Bronchial epithelial cell (primary cell): Measurements from ENCODE around the gene LILRB5. TPM values are rescaled to one million over a fixed set of nuclear protein-coding genes. Genes with fewer than 3 reads are reported as not detected.
A peak's percentile ranks its signal among the peaks of the same experiment; 100 is the strongest.

ENCODE experiments used
- DNase-seq: peaks from one replicate; pipeline ENCODE4 v3.0.0-alpha.2; 2010; ENCODE audit warnings: low read depth
- FAIRE-seq: peaks from 2 replicates; lab custom pipeline; 2011; peaks lifted over from hg19 to GRCh38; lab: Jason Lieb, UNC
- H3K27me3 ChIP-seq: 2 replicates; pipeline ENCODE4 v1.5.1; 2011; ENCODE audit warnings: low read length; ENCODE audit not compliant: control insufficient read depth, insufficient read depth
- H3K36me3 ChIP-seq: 2 replicates; pipeline ENCODE4 v1.5.1; 2011; ENCODE audit warnings: low read length; ENCODE audit not compliant: control insufficient read depth, insufficient read depth
- H3K4me3 ChIP-seq: 2 replicates; pipeline ENCODE4 v1.5.1; 2011; ENCODE audit warnings: mild to moderate bottlenecking, low read depth, low read length, control low read depth
- total RNA-seq: library from RNA; depleted of rRNA; stranded (reverse); fragments of >200 nt; gene quantifications from 2 replicates; pipeline ENCODE4 v1.2.1, GENCODE V29; 2014
- TF ChIP-seq, protein P1 (sequence below): IDR thresholded peaks from 2 replicates; pipeline ENCODE4 v1.5.1; 2011; ENCODE audit warnings: mild to moderate bottlenecking, moderate library complexity, low read length, control low read depth, inconsistent platforms; ENCODE audit not compliant: insufficient read depth, severe bottlenecking

LILRB5 gene
- total RNA-seq, 1 donor from 2014 or later = not detected

DNA sequence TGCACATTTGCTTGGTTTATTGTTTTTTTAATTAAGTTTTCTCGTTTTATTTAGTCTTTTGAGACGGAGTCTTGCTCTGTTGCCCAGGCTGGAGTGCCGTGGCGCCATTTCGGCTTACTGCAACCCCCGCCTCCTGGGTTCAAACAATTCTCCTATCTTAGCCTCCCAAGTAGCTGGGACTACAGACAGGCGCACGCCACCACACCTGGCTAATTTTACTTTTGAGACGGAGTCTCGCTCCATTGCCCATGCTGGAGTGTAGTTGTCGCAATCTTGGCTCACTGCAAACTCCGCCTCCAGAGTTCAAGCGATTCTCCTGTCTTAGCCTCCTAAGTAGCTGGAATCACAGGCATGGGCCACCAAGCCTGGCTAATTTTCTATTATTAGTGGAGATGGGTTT lies 55.1 kb downstream of the LILRB5 start:
- DNase-seq = no peak
- FAIRE-seq = no peak
- TF ChIP-seq, protein P1, sequence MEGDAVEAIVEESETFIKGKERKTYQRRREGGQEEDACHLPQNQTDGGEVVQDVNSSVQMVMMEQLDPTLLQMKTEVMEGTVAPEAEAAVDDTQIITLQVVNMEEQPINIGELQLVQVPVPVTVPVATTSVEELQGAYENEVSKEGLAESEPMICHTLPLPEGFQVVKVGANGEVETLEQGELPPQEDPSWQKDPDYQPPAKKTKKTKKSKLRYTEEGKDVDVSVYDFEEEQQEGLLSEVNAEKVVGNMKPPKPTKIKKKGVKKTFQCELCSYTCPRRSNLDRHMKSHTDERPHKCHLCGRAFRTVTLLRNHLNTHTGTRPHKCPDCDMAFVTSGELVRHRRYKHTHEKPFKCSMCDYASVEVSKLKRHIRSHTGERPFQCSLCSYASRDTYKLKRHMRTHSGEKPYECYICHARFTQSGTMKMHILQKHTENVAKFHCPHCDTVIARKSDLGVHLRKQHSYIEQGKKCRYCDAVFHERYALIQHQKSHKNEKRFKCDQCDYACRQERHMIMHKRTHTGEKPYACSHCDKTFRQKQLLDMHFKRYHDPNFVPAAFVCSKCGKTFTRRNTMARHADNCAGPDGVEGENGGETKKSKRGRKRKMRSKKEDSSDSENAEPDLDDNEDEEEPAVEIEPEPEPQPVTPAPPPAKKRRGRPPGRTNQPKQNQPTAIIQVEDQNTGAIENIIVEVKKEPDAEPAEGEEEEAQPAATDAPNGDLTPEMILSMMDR = no peak
- no peaks in the 10 kb centered on the region for H3K27me3 ChIP-seq
- H3K4me3 ChIP-seq = peak overlapping the region; percentile 62
- peaks cover 46% of the 10 kb centered on the region for H3K36me3 ChIP-seq

GRCh38 chr19:54201172-54201701 lies 55.8 kb downstream of the LILRB5 start:
- H3K36me3 ChIP-seq = peaks cover 39% of the 10 kb centered on the region
- no peak for FAIRE-seq
- TF ChIP-seq, protein P1 = no peak

More at GRCh38 chr19:54201172-54201701, 55.8 kb downstream of the LILRB5 start:
- Histone ChIP-seq H3K4me3 (peak overlapping the region; percentile 62), H3K27me3 (no peaks in the 10 kb centered on the region)
- DNase-seq = no peak

Other genes with a start within 250 kb of the LILRB5 start
- gene VSTM1, start 193.4 kb downstream of the LILRB5 start, total RNA-seq = not detected in 2 replicates
- gene TARM1, start 175.9 kb downstream of the LILRB5 start, total RNA-seq = not detected in 2 replicates
- 0.64 and 0.79 TPM in 2 replicates for gene OSCAR, start 156.5 kb downstream of the LILRB5 start, total RNA-seq
- 6.1 and 16.0 TPM in 2 replicates for gene NDUFA3, start 154.4 kb downstream of the LILRB5 start, total RNA-seq
- 6.1 and 11.3 TPM in 2 replicates for gene TFPT, start 141.6 kb downstream of the LILRB5 start, total RNA-seq
- 37.8 and 47.1 TPM in 2 replicates for gene PRPF31, start 141.5 kb downstream of the LILRB5 start, total RNA-seq
- gene CNOT3, start 119.5 kb downstream of the LILRB5 start, total RNA-seq = 6.1 and 11.4 TPM in 2 replicates
- 9.7 and 13.4 TPM in 2 replicates for gene LENG1, start 97.6 kb downstream of the LILRB5 start, total RNA-seq
- 23.2 and 25.0 TPM in 2 replicates for gene TMC4, start 84.1 kb downstream of the LILRB5 start, total RNA-seq
- gene MBOAT7, start 67.7 kb downstream of the LILRB5 start, total RNA-seq = 6.8 and 10.6 TPM in 2 replicates
- gene TSEN34, start 66.0 kb downstream of the LILRB5 start, total RNA-seq = 47.9 and 50.2 TPM in 2 replicates
- 2,761 and 3,132 TPM in 2 replicates for gene RPS9, start 56.4 kb downstream of the LILRB5 start, total RNA-seq
- not detected in 2 replicates for gene LILRB3, start 34.3 kb downstream of the LILRB5 start, total RNA-seq
- gene LILRA6, start 14.5 kb downstream of the LILRB5 start, total RNA-seq = not detected in 2 replicates
- not detected in 2 replicates for gene LILRB2, start 23.8 kb upstream of the LILRB5 start, total RNA-seq
- not detected in 2 replicates for gene LILRA5, start 55.9 kb upstream of the LILRB5 start, total RNA-seq
- gene LILRA4, start 81.9 kb upstream of the LILRB5 start, total RNA-seq = not detected in 2 replicates
- gene LAIR1, start 107.7 kb upstream of the LILRB5 start, total RNA-seq = not detected in 2 replicates
- gene TTYH1, start 158.2 kb upstream of the LILRB5 start, total RNA-seq = 0.26 TPM in 1 of 2 replicates, not detected in the other
- gene LENG8, start 191.9 kb upstream of the LILRB5 start, total RNA-seq = 26.3 and 37.8 TPM in 2 replicates
- gene LENG9, start 206.5 kb upstream of the LILRB5 start, total RNA-seq = 6.5 and 15.0 TPM in 2 replicates
- gene CDC42EP5, start 216.0 kb upstream of the LILRB5 start, total RNA-seq = 18.2 and 20.4 TPM in 2 replicates
- gene LAIR2, start 245.6 kb upstream of the LILRB5 start, total RNA-seq = not detected in 2 replicates